ENCODE results near the gene HSD17B2.

Gene HSD17B2

DNA sequence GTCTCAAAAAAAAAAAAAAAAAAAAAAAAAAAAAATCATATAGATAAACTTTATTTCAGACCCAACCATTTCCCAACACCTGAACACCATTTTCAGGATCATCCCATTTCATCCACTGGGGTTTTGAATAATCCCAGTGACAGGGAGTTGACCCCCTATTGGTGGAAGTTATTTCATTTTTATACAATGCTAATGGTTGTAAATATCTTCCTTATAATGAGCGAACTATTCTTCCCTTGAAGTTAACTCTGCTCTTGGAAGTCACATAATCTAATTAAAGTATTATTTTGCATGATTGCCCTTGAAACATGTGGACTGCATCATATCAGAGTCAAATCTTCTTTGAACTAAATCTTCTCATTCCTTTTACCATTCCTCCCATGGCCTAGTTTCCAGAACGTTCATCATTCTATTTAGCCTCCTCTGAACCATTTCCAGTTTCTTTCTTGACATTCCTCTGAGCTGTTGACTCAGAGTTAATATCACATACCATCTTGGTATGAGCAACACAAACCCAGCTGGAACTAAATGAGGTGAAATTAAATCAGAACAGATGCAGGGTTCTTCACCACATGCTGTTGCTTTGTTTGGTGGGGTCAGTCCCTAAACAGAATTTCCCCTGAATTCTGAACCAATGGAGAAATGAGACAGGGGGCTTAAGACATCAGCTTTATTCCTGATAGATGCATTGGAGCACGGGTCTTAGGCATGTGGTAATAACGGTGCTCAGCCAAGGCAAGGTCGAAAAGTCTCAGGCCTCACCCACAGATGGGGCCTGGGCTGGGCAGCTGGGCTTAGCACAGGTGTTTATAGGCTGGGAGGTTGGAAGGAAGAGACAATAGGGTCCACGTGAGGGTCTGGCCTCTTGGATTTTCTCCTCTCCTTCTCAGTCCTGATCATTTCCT is 8.9 kb downstream of the HSD17B2 start:
- TF ChIP-seq, protein P1, sequence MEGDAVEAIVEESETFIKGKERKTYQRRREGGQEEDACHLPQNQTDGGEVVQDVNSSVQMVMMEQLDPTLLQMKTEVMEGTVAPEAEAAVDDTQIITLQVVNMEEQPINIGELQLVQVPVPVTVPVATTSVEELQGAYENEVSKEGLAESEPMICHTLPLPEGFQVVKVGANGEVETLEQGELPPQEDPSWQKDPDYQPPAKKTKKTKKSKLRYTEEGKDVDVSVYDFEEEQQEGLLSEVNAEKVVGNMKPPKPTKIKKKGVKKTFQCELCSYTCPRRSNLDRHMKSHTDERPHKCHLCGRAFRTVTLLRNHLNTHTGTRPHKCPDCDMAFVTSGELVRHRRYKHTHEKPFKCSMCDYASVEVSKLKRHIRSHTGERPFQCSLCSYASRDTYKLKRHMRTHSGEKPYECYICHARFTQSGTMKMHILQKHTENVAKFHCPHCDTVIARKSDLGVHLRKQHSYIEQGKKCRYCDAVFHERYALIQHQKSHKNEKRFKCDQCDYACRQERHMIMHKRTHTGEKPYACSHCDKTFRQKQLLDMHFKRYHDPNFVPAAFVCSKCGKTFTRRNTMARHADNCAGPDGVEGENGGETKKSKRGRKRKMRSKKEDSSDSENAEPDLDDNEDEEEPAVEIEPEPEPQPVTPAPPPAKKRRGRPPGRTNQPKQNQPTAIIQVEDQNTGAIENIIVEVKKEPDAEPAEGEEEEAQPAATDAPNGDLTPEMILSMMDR (IDR thresholded peaks at IDR 0.05), result no peak
- TF ChIP-seq ZFX (IDR thresholded peaks at IDR 0.05; ENCODE audit: borderline replicate concordance), result no peak
- no peak overlapping the region for H3K27ac ChIP-seq

DNA sequence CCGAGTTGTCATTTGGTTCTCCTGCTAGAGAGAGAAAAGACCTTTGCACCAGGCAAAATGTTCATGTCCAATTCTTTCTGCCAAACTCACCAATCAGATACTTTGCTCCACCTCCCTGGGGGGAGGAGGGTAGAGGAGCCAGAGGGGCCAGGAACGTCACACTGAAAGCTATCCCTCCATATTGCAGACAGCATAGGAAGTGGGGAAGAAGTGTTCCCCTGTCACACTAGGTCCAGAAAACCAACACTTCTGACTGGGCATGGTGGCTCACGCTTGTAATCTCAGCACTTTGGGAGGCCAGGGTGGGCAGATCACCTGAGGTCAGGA is 9.5 kb downstream of the HSD17B2 start:
- TF ChIP-seq ZFX (IDR thresholded peaks at IDR 0.05; ENCODE audit: borderline replicate concordance), result no peak
- TF ChIP-seq, protein P1 (IDR thresholded peaks at IDR 0.05), result no peak
- no peak overlapping the region for H3K27ac ChIP-seq

DNA sequence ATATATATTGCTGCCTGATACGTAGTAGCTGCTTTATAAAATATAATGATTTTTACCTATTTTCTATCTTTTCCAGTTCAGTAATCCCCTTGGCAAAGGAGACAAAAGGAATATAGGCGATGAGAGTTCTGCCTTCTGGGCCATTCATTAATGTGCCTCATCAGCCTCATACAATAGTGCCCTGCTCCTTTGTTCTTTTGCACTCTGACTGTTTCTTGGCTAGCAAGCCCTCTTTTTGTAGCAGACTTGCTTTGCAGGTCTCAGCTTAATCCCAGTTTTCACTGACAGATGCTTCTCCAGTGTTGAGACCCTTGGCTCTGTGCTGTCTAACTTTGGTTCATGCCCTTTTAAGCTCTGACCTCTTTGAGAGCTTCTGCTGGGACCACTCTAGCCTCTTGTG is 10.4 kb downstream of the HSD17B2 start:
- no peak for TF ChIP-seq ZFX (IDR thresholded peaks at IDR 0.05; ENCODE audit: borderline replicate concordance)
- TF ChIP-seq, protein P1 (IDR thresholded peaks at IDR 0.05), result no peak
- no peak overlapping the region for H3K27ac ChIP-seq

DNA sequence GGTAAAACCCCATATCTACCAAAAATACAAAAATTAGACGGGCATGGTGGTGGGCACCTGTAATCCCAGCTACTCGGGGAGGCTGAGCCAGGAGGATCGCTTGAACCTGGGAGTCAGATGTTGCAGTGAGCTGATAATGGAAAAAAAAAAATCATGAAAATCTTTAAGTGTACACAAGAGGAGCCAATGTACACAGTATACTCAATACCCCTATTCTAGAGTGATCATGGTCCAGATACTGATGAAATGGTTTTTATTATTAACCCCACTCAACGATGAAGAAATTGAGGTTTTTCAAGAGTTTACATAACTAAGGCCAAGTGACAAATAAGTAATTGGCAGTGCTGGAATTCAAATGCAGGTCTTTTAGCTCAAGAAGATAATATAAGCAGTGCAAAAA is 11.5 kb downstream of the HSD17B2 start:
- no peak for TF ChIP-seq ZFX (IDR thresholded peaks at IDR 0.05; ENCODE audit: borderline replicate concordance)
- TF ChIP-seq, protein P1 (IDR thresholded peaks at IDR 0.05), result no peak
- no peak overlapping the region for H3K27ac ChIP-seq

DNA sequence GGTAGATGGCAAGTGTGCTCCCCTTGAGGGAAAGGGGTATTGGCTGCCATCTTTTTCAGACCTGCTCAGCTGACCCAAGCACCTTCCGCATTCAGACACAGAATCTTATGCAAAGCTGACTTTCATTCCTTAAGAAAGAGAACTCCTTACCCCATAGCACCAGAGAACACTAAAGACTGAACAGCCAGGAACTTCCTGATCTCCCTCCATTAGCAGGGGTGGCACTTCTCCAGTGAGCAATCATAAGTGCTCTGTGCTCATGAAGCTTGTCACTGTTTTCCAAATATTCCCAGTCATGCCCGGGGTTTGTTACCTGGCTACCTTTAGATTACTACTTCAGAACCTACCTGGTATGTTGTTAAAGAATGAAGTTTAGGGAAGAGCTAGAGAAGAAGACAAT is 11.9 kb downstream of the HSD17B2 start:
- H3K27ac ChIP-seq, result no peak overlapping the region
- TF ChIP-seq, protein P1 (IDR thresholded peaks at IDR 0.05), result no peak
- TF ChIP-seq ZFX (IDR thresholded peaks at IDR 0.05; ENCODE audit: borderline replicate concordance), result no peak

DNA sequence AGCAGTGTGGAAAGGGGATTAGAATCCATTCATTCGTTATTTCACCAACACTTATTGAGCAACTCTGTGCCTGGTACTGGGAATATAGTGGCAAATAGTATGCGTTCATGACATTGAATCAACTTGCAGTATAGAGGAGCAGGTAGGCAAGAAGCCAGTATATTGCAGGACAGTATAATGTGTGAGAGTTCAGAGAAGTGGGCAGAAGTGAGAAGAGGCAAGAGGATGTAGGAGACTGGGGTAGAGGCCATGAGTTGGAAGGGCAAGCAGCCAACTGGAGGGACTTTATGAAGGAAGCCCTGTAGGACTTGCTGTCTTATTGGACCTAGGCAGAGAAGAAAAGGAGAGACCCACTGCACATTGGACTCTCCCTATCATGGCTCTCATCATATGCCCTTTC is 12.3 kb downstream of the HSD17B2 start:
- no peak overlapping the region for H3K27ac ChIP-seq
- TF ChIP-seq, protein P1 (IDR thresholded peaks at IDR 0.05), result no peak
- no peak for TF ChIP-seq ZFX (IDR thresholded peaks at IDR 0.05; ENCODE audit: borderline replicate concordance)

DNA sequence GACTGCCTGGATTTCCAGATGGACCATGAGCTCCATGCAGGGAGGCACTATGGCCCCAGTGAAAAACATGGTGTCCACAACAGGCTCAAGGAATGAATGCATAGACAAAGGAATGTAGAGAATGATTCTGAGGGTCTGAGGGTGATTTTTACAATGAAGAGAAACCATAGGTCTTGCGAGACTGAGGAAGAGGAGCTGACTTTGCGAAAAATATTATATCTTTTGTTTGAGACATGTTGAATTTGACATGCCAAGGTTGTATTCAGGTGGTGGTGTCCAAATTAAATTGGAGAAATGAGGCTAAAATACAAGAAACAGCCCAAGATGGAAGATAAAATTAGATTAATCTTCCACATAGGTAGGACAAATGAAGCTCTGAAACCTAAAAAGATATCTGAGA is 12.7 kb downstream of the HSD17B2 start:
- no peak overlapping the region for H3K27ac ChIP-seq
- no peak for TF ChIP-seq ZFX (IDR thresholded peaks at IDR 0.05; ENCODE audit: borderline replicate concordance)
- TF ChIP-seq, protein P1 (IDR thresholded peaks at IDR 0.05), result no peak

Data from 22Rv1 (cell line).